HG03108 (cell line): ENCODE results near the gene ZNRD2.

ENCODE experiments used
- ATAC-seq: cut with Tn5 transposase; IDR thresholded peaks from one replicate; pipeline ENCODE4 v1.9.1; 2021; ENCODE audit warnings: moderate library complexity; ENCODE audit not compliant: unreplicated experiment

Gene ZNRD2

GRCh38 chr11:65538232-65538914 is 31.9 kb upstream of the ZNRD2 start:
- ATAC-seq, result no peak

DNA sequence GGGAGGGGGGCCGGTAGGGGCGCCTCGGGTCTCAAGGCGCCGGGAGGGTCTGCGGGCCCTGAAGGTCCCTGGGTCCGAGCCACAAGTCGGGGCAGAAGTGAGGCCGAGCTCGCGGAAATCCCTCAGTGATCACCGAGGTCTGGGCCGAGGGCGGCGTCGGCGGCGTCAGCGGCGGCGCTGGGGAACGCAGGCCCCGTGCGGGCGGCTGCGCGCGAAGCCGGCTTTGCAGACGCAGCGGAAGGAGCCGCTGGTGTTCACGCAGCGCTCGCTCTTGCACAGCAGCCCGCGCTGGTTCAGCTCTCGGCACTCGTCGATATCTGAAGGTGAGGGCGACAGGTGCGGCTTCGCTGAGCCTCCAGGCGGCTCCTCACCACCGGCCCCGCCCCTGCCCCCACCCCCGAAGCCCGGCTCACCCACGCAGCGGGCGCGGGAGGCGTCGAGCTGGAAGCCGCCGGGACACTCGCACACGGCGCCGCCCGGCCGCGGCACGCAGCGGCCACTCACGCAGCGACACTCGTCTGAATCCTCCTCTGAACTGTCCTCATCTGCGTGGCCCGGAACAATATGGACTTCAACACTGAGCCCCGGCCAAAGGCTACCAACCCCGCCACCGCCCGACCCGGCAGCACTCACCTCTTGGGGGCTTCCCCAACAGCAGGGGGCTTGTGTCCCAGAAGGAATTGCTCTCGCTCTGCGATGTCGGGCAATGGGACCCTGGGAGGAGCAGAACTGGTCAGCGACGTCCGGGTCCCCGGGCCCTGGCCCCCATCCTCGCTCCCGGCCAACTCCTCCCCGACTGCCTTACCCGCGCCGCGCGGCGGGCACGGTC is 31.1 kb upstream of the ZNRD2 start:
- ATAC-seq, result no peak

DNA sequence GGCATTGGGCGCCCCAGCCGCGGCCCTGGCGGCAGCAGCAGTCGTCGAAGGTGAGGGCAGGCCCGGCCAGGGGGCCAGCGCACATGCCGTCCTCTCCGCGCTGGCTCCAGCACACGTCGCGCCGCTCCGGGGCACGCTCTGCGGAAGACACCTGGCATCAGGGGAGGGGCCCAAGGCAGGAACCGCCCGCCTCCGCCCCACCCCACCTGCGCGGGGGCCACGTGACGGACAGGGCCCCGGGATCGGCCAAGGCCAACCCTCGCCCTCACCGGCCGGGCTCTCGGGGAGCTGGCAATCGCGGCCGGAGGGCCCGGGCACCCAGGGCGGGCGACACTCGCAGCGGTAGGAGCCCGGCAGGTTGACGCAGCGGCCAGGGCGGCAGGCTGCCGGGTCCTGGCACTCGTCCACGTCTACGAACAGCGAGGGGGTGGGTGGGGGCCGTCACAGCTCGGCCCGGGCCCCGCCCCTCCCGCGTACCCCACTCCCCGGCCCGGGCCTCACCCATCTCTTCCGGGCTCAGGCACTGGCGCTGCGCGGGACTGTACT is 30.5 kb upstream of the ZNRD2 start:
- ATAC-seq, result peak; percentile 39

GRCh38 chr11:65540290-65541092 is 29.8 kb upstream of the ZNRD2 start:
- peak; percentile 43 for ATAC-seq

DNA sequence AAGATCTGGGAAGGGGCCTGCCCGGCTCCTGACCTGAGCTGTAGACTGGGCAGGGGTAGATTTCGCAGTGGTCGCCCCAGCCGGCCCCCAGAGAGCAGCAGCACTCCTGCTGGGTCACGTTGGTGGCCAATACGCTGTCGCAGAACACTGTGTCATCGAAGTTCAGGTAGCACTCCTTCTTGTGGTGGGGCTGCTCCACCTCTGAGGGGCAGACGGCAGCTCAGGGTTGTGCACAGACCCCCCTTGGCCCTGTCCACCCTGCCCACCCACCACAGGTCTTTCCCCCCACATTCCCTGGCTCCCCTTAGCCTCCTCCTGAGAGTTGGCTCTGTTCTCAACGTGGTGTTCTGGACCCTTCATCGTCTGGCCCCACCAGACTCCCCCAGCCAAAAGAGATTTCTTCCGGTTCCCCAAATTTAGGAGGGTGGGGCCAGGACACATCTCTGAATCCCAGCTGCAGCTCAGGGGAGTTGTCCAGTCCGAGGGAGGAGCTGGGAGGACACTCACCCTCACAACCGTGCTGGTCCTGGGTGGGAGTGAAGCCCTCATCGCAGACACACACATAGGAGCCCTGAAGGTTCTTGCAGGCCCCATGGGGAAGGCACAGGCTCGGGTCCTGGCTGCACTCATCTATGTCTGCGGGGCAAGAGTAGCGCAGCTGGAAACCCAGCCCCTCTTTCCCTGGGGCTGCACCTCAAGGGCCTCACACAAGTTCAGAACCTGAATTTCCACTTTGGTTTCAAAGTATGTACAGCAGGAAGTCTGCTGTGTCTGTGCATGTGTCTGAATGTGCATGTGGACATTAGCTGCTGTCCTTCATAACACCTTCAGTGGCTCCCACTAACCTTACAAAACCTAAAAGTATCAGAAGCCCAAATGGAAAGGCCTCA is 28.9 kb upstream of the ZNRD2 start:
- ATAC-seq, result no peak

GRCh38 chr11:65542738-65543390 is 27.4 kb upstream of the ZNRD2 start:
- ATAC-seq, result no peak

GRCh38 chr11:65545853-65546216 is 24.4 kb upstream of the ZNRD2 start:
- no peak for ATAC-seq

DNA sequence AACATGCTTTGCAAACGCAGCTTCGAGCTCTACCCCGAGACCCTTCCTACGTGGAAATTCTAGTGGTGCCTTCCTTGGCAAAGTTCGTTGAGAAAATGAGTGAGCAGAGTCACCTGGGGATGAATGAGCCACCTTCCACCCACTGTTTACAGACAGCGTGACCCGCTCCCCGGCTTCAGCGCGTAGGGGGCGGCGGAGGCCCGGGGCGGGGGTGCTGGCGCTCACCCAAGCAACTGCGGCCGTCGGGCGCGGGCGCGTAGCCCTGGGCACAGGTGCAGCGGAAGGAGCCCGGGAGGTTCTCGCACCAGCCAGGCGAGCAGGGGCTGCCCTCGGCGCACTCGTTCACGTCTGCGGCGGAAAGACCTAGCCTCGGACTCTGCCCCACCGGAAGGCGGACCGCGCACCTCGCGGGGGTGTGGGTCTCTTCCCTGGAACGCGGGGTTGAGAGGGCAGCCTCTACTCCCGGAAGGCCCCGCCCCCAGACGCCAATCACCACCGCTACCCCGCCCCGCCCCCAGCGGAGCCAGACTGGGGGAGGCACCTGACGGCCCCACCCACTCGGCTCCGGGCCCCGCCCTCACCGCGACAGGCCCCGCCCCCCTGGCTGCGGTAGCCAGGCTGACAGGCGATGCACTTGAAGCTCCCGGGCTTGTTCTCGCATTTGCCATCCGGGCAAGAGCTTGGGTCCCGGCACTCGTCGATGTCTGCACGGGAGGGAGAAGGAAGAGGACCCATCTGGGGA is 23.9 kb upstream of the ZNRD2 start:
- peak; percentile 62 for ATAC-seq

GRCh38 chr11:65547446-65548125 is 22.7 kb upstream of the ZNRD2 start:
- no peak for ATAC-seq

DNA sequence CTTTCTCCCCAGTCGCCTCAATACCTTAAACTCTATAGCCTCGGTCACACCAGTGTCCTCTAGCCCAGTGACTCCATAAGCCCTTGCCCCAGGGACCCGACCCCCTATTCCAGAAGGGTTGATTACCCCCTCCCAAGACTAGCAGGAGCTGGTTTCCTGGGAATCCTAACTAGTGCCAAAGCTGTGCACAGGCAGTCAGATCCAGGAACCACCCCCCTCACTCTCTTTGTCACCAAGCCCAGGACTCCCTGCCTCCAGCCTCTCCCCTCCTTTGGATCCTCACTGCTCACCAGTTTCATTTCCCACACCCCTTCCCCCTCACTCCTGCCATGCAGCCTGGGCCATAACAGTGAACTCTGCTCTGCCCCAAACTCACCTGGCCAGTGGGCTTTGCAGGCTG is 21.9 kb upstream of the ZNRD2 start:
- no peak for ATAC-seq

- ATAC-seq, result no peak
Observed at GRCh38 chr11:65549096-65549495, 21.2 kb upstream of the ZNRD2 start.

DNA sequence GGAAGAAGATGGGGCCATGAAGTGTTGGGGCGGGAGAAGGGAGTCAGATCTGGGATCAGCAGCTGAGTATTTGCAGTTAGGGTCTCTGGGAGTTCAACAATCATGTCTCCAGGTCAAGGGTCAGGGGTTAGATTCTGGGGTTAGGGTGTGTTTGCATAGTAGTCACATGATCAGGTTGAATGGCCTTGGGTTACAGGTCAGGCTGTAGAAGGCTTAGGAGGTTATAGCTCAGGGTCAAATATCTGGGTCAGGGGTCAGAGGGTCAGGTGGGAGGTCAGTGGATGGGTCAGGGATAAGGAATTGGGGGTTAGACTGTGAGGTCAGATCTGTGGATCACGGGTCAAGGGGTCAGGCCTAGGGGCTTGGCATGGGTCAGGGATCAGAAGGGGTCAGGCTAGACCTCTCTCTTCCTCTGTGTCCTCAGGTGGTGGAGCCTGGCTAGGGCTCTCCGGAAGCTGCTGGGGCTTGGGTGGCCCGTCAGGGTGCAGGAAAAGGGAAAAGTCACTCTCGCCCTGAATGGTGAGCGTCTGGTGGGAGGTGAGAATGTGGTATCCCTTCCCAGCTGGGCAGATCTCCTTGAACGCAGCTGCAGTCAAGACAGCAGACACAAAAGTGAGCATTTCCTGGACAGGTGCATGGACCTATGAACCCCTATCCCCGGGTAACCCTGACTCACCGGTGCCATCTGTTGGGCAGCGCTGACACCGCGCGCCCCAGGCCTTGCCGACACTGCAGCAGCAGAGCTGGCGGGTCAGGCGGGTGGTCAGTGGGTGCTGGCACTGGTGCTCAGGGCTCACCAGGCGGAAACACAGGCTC is 18.5 kb upstream of the ZNRD2 start:
- ATAC-seq, result peak; percentile 73

- ATAC-seq, result no peak
Observed at GRCh38 chr11:65552388-65552951, 17.8 kb upstream of the ZNRD2 start.

- ATAC-seq, result no peak
Observed at GRCh38 chr11:65553301-65554001, 16.8 kb upstream of the ZNRD2 start.

DNA sequence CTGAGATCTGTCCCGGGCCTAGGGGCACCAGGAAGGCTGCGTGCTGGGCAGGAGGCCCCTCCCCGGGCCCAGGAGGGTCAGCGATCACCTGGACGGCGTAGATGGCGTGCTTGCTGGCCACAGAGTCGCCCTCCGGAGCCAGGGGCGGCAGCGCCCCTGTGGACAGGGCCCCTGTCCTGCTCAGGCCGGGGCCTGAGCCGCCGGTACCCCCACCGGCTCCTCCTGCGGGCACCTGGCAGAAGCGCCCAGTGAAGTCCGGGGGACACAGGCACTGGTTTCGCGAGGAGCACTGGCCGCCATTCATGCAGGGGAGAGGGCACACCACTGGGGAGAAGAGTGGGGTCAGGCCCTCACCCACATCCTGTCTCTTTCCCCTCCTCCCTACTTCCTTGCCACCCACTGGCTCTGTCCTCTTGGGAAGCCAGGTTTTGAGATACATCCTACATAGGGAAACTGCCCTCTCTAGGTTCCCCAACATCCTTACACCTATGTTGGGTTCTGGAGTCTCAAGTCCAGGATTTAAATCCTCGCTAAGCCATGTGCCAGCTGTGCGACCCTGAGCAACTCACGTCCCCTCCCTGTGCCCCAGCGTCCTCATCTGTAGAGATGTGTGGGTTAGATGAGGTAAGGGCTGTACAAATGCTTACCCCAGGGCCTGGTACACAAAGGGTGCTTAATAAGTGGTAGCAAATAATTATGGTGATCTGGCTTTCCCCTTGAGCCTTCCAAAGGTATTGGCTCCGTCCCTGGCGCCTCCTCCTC is 16.0 kb upstream of the ZNRD2 start:
- ATAC-seq, result no peak

DNA sequence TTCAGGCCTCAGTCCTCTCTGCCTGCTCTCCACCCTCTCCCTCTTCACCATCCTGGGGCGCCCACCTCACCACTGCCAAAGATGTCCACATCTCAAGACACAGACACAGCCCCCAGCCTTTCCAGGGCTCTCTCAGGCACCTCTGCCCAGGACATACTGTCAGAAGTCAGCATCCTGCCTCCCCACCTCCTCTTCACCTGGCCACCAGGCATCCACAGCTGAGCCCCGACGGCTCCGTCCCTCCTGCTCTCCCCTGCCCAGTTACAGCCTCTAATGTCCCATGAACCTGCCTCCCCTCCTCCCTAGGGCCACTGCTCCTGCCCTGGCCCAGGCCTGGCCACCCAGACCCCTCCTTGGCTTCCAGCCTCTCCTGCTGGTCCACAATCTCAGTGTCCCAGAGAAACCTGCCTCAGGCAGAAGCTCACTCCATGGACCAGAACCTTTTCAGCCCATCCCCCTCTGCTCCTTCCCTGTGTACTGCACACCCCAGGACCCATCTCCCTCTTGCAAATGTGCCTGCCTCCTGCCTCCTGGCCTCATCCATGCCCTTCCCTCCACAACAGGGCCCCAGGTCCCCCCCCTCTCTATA is 15.3 kb upstream of the ZNRD2 start:
- ATAC-seq, result no peak
